ENCODE measurements around the gene FTSJ1.

Gene FTSJ1

GRCh38 chrX:48532161-48532560 lies 56.2 kb downstream of the FTSJ1 start:
- no peaks in the 10 kb centered on the region for H3K4me1 ChIP-seq (ENCODE audit: insufficient read depth, low read length, poor library complexity, severe bottlenecking)
- H3K9ac ChIP-seq (ENCODE audit: low read depth, low read length, poor library complexity, severe bottlenecking), result no peak overlapping the region
- H3K4me2 ChIP-seq (ENCODE audit: low read depth, low read length, poor library complexity, severe bottlenecking), result no peak overlapping the region
- H2AFZ ChIP-seq (ENCODE audit: low read length), result no peak overlapping the region
- peaks cover 14% of the 10 kb centered on the region; the same call in 1 of the 2 replicates for H3K36me3 ChIP-seq (ENCODE audit: insufficient read depth, low read length)
- TF ChIP-seq EZH2phosphoT487 (IDR thresholded peaks at IDR 0.05; ENCODE audit: borderline replicate concordance) (no peak), CTCF (conservative IDR thresholded peaks at IDR 0.05; ENCODE audit: low read length) (no peak)
- H3K27me3 ChIP-seq (ENCODE audit: insufficient read depth, low read length, poor library complexity, severe bottlenecking), result no peaks in the 10 kb centered on the region
- H3K9me3 ChIP-seq (ENCODE audit: insufficient read depth, low read depth, low read length), result no peaks in the 10 kb centered on the region
- no peaks in the 10 kb centered on the region for H3K79me2 ChIP-seq (ENCODE audit: insufficient read depth, low read length)
- H3K9me2 ChIP-seq (replicated peaks; ENCODE audit: low read depth, low read length), result no peaks in the 10 kb centered on the region
- no peaks in the 10 kb centered on the region for H3F3A ChIP-seq (ENCODE audit: low read depth)
- no peak overlapping the region for H3K4me3 ChIP-seq (ENCODE audit: low read length, poor library complexity, severe bottlenecking)
- H4K20me1 ChIP-seq (ENCODE audit: insufficient read depth, low read length, poor library complexity, severe bottlenecking), result no peaks in the 10 kb centered on the region

GRCh38 chrX:48533165-48533564 lies 57.2 kb downstream of the FTSJ1 start:
- H2AFZ ChIP-seq (ENCODE audit: low read length), result no peak overlapping the region
- no peaks in the 10 kb centered on the region for H3F3A ChIP-seq (ENCODE audit: low read depth)
- no peak overlapping the region for H3K4me2 ChIP-seq (ENCODE audit: low read depth, low read length, poor library complexity, severe bottlenecking)
- peaks cover 8% of the 10 kb centered on the region; the same call in 1 of the 2 replicates for H3K36me3 ChIP-seq (ENCODE audit: insufficient read depth, low read length)
- no peaks in the 10 kb centered on the region for H3K9me3 ChIP-seq (ENCODE audit: insufficient read depth, low read depth, low read length)
- no peak overlapping the region for H3K4me3 ChIP-seq (ENCODE audit: low read length, poor library complexity, severe bottlenecking)
- H3K4me1 ChIP-seq (ENCODE audit: insufficient read depth, low read length, poor library complexity, severe bottlenecking), result no peaks in the 10 kb centered on the region
- H3K9me2 ChIP-seq (replicated peaks; ENCODE audit: low read depth, low read length), result no peaks in the 10 kb centered on the region
- no peaks in the 10 kb centered on the region for H3K79me2 ChIP-seq (ENCODE audit: insufficient read depth, low read length)
- no peaks in the 10 kb centered on the region for H3K27me3 ChIP-seq (ENCODE audit: insufficient read depth, low read length, poor library complexity, severe bottlenecking)
- no peak overlapping the region for H3K9ac ChIP-seq (ENCODE audit: low read depth, low read length, poor library complexity, severe bottlenecking)
- no peaks in the 10 kb centered on the region for H4K20me1 ChIP-seq (ENCODE audit: insufficient read depth, low read length, poor library complexity, severe bottlenecking)
- no peak for TF ChIP-seq EZH2phosphoT487 (IDR thresholded peaks at IDR 0.05; ENCODE audit: borderline replicate concordance)
- TF ChIP-seq CTCF (conservative IDR thresholded peaks at IDR 0.05; ENCODE audit: low read length), result no peak
